ENCODE data around the gene ZHX3. TPM values are rescaled to one million over a fixed set of nuclear protein-coding genes. Genes with fewer than 3 reads are reported as not detected.
"Not testable (repeated sequence)": the region's sequence is repeated elsewhere in the genome, so short reads cannot be mapped to it uniquely, and the experiment has no call there.

The ZHX3 gene
- total RNA-seq, 6 experiments from 2014 or later: 64.1 to 80.1 (median 72.0) TPM

DNA sequence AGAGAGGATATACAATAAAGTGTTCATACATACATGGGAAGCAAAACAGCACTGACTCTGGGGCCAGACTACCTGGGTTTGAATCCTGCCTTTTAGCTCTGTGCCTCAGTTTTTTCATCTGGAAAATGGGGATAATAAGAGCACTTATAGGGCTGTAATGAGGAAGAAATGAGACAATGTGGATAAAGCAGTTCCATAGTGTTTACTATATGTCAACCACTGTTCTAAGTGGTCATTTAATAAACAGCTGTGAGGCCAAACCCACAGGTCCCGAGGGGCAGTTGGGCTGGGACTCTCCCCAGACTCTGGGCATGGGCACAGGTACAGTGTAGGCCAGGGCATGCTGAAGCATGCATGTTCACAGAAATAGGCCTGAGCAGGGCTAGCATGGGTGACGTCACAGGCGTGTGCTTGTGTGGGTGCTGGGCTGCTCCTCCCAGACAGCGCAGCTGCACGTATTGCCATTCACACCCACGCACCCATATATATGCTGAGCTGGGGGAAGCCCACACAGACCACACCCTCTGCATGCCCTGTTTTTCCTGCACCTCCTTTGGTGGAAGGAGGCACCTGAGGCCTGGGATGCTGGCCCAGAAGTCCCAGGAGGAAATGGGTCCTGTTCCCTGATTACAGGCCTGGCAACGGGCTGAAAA is 183.7 kb downstream of the ZHX3 start:
- no peak for DNase-seq
- peaks cover 5% of the 10 kb centered on the region for H3K27me3 Mint-ChIP-seq (ENCODE audit: insufficient read depth)
- TF ChIP-seq, protein P1, sequence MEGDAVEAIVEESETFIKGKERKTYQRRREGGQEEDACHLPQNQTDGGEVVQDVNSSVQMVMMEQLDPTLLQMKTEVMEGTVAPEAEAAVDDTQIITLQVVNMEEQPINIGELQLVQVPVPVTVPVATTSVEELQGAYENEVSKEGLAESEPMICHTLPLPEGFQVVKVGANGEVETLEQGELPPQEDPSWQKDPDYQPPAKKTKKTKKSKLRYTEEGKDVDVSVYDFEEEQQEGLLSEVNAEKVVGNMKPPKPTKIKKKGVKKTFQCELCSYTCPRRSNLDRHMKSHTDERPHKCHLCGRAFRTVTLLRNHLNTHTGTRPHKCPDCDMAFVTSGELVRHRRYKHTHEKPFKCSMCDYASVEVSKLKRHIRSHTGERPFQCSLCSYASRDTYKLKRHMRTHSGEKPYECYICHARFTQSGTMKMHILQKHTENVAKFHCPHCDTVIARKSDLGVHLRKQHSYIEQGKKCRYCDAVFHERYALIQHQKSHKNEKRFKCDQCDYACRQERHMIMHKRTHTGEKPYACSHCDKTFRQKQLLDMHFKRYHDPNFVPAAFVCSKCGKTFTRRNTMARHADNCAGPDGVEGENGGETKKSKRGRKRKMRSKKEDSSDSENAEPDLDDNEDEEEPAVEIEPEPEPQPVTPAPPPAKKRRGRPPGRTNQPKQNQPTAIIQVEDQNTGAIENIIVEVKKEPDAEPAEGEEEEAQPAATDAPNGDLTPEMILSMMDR (IDR thresholded peaks at IDR 0.05): no peak
- H3K4me1 Mint-ChIP-seq (ENCODE audit: low read depth): peaks cover 27% of the 10 kb centered on the region
- no peaks in the 10 kb centered on the region for H3K9me3 Mint-ChIP-seq
- no peak overlapping the region for H3K4me3 Mint-ChIP-seq
- no peak overlapping the region for H3K27ac Mint-ChIP-seq
- peaks cover 6% of the 10 kb centered on the region; the same call in 1 of the 2 replicates for H3K36me3 Mint-ChIP-seq (ENCODE audit: low read depth)

DNA sequence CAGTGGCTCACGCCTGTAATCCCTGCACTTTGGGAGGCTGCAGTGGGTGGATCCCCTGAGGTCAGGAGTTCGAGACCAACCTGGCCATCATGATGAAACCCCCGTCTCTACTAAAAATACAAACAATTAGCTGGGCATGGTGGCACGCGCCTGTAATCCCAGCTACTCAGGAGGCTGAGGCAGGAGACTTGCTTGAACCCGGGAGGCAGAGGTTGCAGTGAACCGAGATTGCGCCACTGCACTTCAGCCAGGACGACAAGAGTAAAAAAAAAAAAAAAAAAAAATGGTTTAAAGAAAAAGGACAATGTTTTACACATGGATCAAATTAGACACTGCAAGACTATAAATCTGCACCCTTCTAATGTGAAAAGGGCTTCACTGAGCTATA is 185.1 kb downstream of the ZHX3 start:
- H3K4me3 Mint-ChIP-seq; H3K27me3 Mint-ChIP-seq (ENCODE audit: insufficient read depth); H3K27ac Mint-ChIP-seq; DNase-seq; H3K9me3 Mint-ChIP-seq: not testable (repeated sequence)
- Mint-ChIP-seq H3K4me1 (ENCODE audit: low read depth) (peaks cover 23% of the 10 kb centered on the region), H3K36me3 (ENCODE audit: low read depth) (peaks cover 10% of the 10 kb centered on the region; the same call in 1 of the 2 replicates)

DNA sequence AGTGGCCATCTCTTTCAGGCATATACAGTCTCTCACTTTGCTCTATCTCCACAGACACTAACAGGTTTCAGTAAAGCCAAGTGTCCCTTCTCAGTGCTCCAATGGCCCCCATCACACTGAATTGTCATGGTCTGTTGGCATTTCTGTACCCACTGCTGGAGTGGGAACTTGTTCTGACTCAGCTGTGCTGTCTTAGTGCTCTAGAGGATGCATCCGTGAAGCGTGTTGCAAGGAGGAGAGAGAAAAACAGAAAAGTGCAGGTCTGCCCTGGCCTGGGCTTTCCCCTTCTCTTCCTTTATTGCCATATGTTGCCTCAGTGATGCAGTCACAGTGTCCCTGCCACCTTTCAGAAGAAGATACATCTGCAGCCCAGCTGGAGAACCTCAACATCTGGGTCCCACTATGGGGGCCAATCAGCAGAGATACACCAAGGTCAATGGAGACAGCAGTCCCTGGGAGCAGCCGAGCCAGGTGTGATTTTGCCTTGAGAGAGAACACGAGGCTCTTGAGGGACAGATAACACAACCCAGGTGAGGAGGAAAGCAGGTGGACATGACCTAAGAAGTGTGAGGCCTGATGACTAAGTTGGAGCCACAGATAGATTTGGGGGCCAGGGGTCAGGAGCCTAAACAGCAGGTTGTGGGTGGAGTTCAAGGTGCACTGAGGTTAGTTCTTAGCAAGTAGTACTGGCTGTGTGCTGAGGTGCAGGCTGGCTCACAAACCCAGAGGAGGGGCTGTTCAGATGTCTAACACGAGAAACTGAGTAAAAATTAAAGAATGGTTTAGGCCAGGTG is 185.7 kb downstream of the ZHX3 start:
- Mint-ChIP-seq H3K36me3 (ENCODE audit: low read depth) (peaks cover 14% of the 10 kb centered on the region), H3K4me3 (no peak overlapping the region; the same call in 1 of the 2 replicates), H3K27me3 (ENCODE audit: insufficient read depth) (peaks cover 9% of the 10 kb centered on the region), H3K27ac (no peak overlapping the region), H3K4me1 (ENCODE audit: low read depth) (peaks cover 23% of the 10 kb centered on the region), H3K9me3 (no peaks in the 10 kb centered on the region)
- no peak for DNase-seq
- TF ChIP-seq, protein P1 (IDR thresholded peaks at IDR 0.05): no peak

Small RNA genes lying within 50 kb of the gene (microRNA-seq; reads per million reads assigned to microRNA genes)
- 2.3 reads per million for gene MIR6871

Other genes starting within 250 kb of the ZHX3 start
- gene PLCG1, start 180.2 kb downstream of the ZHX3 start, total RNA-seq (2021; fragmentation: NEBNext Ultra II Directional; extraction: Animal tissue kit (Norgen Biotek cat#: 25700)): 10 to 100 TPM; 44.4 to 62.1 (median 50.1) TPM
- gene LPIN3, start 23.1 kb upstream of the ZHX3 start, total RNA-seq (2021; fragmentation: NEBNext Ultra II Directional; extraction: Animal tissue kit (Norgen Biotek cat#: 25700)): 10 to 100 TPM; 11.9 to 14.2 (median 13.2) TPM
- gene EMILIN3, start 49.1 kb upstream of the ZHX3 start, total RNA-seq (2021; fragmentation: NEBNext Ultra II Directional; extraction: Animal tissue kit (Norgen Biotek cat#: 25700)): not detected

All from HFFc6 (cell line).